Activated naive CD4-positive, alpha-beta T cell treated with Interleukin-2 at 50 U/mL for 16 hours (primary cell): ENCODE measurements around the gene IDUA.
"Not testable (repeated sequence)": the region's sequence is repeated elsewhere in the genome, so short reads cannot be mapped to it uniquely, and the experiment has no call there.

Experiments used
- DNase-seq: peaks from one replicate; pipeline ENCODE4 v3.0.0-alpha.2; 2020

The IDUA gene

GRCh38 chr4:987624-988513 lies 1.0 kb downstream of the IDUA start:
- DNase-seq, result no peak

- no peak for DNase-seq
Measured at GRCh38 chr4:988726-989721, 2.2 kb downstream of the IDUA start.

- DNase-seq, result no peak
Measured at GRCh38 chr4:989722-990471, 3.1 kb downstream of the IDUA start.

DNA sequence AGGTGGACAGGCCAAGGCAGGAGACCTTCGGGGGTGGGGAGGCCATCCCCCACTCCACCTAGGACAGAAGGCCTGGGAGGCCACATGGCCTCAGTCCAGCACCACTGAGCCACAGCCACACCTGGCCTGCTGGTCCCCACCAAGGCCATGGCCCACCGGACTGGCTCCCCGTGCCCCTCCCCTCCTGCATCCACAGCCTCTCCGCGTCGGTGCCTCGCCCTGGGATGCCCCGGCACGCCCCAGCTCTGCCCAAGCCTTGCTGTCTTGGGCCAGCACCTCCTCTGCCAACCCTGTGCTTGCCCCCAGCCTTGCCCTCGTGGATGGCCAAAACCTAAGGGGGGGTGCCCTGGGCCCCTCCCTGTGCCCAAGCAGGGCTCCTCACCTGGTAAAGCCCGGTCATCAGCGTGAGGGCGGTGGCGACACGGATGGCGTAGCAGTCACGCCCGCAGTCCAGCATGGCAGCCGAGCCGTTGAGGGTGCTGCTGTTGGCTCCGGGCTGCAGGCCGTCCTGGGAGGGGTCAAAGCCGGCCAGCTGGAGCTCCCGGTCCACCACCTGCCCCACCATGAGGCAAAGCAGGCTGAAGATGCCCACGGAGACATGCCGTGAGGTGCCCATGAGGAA lies 4.0 kb downstream of the IDUA start:
- DNase-seq, result no peak

GRCh38 chr4:991451-992296 lies 4.8 kb downstream of the IDUA start:
- DNase-seq, result no peak

DNA sequence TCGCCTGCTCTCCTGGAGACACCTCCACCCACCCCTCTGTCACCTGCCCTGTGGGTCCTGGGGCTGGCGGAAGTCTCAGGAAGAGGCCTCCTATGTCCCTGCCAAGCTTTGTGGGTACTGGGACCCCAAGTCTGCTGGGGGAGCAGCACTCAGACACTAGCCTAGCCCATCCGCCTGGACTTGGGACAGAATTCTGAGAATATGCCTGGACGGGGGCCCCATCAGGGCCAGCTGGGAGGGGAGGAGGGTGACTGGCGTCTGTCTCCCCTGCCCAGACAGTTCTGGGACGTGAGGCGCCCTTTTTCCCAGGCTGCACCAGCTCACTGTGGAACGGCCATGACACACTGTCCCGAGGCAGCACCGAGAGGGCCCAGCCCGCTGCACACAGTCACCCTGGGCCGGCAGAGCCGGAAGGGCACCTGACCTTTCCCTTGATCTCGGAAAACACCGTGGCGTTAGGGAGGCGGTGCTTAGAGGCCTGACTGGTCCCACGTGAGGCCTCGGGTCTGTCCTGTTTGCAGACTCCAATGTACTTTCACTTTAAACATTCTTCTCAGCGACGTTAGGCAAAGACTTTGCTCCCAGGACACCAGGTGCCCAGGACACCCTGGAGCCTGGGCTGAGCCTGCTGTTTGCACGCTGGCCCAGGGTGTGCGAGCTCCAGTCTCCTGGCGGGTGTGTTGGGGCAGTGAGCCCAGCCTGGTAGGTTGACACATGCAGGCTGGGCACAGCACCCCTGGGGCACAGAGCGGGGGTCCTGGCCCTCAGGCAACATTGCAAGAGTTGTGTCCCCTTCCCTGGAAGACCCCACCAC lies 5.7 kb downstream of the IDUA start:
- no peak for DNase-seq

DNA sequence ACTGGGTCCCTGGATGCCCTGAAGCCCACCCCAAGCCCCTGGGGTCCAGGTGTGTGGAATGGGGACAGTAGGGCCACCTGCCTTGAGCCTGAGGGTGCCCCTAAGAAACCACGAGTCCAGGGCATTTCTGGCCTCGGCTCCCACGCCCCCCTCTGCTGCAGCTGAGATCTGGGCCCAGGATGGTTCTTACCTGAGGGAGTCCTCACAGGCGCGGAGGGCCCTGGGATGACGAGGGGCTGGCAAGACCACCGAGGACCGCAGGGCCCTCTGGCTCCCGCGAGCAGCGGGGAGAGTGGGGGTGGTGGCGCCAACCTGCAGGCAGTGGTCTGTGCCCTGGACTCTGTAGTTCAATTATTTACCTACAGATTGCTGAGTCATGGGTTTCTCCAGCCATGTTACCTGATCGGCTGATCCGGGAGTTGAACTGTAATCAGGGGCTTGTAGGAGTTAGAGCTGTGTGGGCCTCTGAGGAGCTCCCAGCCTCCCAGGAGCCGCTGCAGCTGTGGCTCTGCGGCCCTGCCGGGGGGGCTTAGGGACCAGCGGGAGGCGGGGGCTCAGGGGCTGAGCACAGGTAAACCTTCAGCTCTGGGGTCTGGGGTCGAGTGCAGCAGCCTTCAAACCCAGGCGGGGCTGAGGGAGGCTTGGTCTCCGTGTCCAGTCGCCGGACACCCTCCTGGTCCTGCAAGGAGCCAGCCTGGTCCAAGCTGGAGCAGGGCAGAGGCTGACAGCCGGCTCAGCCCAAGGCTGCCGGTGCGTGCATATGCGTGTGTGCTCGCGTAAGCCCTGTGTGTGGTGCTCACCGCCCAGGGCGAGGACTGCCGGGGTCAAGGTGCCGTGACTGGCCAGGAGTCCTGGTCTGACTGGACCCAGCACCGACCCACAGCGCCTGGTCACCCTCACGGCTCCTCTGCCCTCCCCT lies 6.5 kb downstream of the IDUA start, which contains the start of gene SLC26A1:
Gene SLC26A1 (minus strand): TSS at position 294 of the 919 bp plus-strand sequence. CDS start 1,701 bp downstream, outside the sequence.
- no peak for DNase-seq

DNA sequence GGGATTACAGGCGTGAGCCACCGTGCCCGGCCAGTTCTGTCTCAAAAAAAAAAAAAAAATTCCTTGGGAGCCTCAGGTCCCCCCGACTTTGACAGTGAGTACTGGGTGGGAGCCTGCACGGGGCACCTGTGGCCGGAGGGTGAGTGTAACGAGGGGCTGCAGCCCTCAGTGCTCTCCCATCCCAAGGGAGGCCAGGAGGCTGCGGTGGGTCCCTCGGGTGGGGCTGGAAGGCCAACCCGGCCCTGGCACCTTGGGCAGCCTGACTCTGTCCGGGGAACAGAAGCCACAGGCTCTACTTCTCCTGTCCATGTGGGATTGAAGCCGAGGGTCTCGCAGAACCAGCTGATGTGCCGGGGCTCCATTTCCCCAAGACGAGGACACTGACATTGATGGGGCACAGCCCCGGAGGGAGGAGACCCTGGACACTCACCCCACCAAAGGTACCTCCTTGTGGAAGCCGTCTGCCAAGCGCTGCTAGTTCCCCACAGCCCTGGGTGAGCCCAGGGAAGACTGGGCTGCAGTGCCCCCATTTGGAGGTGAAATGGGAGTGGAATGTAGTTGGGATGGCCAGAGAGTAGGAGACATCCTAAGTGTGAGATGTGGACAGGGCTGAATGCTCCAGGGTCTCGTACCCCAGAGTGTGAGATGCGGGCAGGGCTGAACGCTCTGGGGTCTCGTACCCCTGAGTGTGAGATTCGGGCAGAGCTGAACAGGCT lies 8.6 kb downstream of the IDUA start:
- no peak for DNase-seq

- no peak for DNase-seq
Measured at GRCh38 chr4:996030-996996, 9.5 kb downstream of the IDUA start.

DNA sequence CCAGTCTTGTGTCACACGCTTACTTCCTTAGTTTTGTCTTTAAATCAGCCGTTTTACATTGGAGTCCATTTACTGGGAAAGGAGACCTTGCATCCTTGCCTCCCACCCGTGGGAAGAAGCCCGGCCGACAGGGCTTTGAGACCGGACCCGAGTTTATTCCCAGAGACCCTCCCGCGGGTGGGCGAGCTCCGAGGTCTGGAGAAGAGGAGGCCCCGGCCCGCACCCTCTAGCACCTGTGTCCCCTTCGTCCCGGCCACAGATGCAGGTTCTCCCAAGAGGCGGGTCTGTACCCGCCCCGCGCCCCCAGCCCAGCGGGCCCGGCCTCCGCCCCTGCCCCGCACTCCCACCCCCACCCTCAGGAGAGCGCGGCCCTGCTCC lies 10.1 kb downstream of the IDUA start:
- no peak for DNase-seq

DNA sequence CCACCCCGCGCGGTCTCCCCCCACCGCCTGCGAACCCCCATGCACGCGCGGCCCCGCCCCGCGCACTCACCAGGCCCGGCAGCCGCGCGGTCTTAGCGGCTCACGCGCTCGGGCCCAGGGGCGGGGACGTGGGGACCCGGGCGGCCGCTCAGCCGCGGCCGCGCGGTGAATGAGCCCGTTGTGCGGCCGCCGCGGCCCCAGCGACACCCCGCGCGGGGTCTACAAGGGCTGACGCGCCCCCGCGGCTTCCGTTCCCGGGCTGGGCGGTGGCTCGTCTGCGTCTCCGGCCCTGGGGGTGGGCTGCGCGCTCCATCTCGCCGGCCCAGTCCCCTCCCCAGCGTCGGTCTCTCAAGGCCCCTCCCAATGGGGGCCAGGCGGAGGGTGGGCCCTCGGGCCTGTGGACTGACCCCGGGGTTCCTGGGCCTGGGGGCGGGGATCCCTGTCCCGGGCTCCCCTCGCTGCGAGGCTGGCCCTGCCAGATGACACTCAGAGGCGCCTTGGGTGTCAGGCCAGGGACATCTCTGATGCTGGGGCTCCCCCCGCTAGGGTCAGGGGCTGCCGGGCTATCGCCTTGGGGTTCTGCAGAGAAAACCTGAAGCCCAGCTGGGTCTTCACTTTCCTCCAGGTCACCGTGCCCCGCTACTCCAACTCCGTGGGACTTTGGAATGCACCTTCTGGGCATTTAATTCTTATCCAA lies 10.7 kb downstream of the IDUA start:
- DNase-seq, result no peak

GRCh38 chr4:998096-998691 lies 11.3 kb downstream of the IDUA start:
- no peak for DNase-seq

DNA sequence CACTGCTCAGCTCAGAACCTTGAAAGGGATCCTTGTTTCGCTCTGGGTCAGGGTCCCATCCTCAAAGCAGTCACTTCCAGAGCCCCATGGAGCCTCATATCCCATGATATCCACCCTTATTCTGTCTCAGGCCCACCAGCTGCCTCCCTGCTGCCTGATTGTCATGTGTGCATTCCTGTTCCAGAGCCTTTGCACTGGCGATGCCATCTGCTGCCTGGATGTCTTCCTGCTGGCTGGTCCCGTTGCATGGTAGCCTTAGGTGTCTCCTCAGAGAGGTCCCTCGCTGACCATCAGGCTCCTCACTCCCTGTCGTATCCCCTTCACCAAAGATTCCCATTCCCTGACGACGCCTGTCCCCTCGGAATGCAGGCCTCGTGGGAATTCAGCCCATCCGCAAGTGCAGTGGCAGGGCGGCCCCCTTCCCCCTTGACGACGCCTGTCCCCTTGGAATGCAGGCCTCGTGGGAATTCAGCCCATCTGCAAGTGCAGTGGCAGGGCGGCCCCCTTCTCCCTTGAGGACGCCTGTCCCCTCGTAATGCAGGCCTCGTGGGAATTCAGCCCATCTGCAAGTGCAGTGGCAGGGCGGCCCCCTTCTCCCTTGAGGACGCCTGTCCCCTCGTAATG lies 12.5 kb downstream of the IDUA start:
- not testable (repeated sequence) for DNase-seq

DNA sequence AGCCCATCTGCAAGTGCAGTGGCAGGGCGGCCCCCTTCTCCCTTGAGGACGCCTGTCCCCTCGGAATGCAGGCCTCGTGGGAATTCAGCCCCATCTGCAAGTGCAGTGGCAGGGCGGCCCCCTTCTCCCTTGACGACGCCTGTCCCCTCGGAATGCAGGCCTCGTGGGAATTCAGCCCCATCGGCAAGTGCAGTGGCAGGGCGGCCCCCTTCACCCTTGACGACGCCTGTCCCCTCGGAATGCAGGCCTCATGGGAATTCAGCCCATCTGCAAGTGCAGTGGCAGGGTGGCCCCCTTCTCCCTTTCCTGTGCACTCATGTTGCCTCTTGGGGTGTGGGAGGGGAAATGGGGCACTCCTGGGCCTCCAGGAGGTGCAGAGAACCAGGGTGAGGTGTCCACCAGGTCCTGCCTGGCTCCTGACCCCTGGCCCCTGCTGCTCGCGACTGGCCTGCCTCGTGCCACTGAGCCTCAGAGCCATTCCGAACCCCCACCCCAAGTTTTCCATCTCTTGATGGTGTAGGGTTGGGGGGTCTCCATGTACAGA lies 13.1 kb downstream of the IDUA start:
- DNase-seq, result no peak

DNA sequence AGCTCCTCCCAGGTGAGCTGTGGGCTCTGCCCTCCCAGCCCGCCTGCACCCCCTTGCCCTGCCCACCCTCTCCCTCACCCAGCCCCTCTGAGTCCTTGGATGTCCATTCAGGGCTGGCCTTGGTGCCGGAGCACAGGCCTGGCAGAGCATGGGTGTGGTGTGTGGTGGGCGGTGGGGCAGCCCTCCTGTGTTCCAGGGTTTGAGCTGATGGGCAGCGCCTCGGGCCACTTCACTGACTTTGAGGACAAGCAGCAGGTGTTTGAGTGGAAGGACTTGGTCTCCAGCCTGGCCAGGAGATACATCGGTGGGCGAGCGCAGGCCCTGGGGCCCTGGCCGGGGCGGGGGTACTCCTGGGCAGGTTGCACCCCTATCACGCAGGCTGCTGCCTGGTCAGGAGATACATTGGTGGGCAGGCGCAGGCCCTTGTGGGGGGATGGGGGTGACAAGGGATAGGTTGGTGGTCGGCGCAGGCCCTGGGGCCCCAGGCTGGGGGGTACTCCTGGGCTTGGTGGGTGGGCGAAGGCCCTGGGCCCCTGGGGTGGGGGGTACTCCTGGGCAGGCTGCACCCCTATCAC lies 13.9 kb downstream of the IDUA start:
- DNase-seq, result no peak
